ENCODE results near the gene ABHD4.

DNA sequence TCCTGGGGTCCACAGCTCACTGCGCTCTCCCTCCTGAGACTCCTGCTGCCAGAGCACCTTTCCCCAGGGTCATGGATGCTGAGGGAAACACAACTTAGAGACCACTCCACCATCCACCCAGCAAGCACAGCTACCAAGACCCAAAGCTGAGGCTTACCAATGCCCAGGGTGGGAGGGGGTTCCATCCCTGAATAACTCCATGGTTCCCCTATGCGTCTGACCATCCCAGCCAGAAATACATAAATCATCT lies 45.3 kb upstream of the ABHD4 start:
- TF ChIP-seq, protein P1, sequence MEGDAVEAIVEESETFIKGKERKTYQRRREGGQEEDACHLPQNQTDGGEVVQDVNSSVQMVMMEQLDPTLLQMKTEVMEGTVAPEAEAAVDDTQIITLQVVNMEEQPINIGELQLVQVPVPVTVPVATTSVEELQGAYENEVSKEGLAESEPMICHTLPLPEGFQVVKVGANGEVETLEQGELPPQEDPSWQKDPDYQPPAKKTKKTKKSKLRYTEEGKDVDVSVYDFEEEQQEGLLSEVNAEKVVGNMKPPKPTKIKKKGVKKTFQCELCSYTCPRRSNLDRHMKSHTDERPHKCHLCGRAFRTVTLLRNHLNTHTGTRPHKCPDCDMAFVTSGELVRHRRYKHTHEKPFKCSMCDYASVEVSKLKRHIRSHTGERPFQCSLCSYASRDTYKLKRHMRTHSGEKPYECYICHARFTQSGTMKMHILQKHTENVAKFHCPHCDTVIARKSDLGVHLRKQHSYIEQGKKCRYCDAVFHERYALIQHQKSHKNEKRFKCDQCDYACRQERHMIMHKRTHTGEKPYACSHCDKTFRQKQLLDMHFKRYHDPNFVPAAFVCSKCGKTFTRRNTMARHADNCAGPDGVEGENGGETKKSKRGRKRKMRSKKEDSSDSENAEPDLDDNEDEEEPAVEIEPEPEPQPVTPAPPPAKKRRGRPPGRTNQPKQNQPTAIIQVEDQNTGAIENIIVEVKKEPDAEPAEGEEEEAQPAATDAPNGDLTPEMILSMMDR (IDR thresholded peaks at IDR 0.05; ENCODE audit: low read depth, low read length, missing input control), result no peak
- TF ChIP-seq YY1 (IDR thresholded peaks at IDR 0.05) (no peak), TAF1 (conservative IDR thresholded peaks at IDR 0.05) (no peak), FOXA2 (IDR thresholded peaks at IDR 0.05) (no peak), FOXA1 (IDR thresholded peaks at IDR 0.05) (no peak), RAD21 (IDR thresholded peaks at IDR 0.05) (no peak), NR2F2 (IDR thresholded peaks at IDR 0.05) (no peak), JUND (IDR thresholded peaks at IDR 0.05) (no peak), GABPA (IDR thresholded peaks at IDR 0.05 in 1 of 2, conservative IDR thresholded peaks at IDR 0.05 in 1 of 2) (no peak), SP1 (IDR thresholded peaks at IDR 0.05) (no peak), EGR1 (IDR thresholded peaks at IDR 0.05; ENCODE audit: low read depth in 2 of 2) (no peak)
- TF ChIP-seq, protein P2, sequence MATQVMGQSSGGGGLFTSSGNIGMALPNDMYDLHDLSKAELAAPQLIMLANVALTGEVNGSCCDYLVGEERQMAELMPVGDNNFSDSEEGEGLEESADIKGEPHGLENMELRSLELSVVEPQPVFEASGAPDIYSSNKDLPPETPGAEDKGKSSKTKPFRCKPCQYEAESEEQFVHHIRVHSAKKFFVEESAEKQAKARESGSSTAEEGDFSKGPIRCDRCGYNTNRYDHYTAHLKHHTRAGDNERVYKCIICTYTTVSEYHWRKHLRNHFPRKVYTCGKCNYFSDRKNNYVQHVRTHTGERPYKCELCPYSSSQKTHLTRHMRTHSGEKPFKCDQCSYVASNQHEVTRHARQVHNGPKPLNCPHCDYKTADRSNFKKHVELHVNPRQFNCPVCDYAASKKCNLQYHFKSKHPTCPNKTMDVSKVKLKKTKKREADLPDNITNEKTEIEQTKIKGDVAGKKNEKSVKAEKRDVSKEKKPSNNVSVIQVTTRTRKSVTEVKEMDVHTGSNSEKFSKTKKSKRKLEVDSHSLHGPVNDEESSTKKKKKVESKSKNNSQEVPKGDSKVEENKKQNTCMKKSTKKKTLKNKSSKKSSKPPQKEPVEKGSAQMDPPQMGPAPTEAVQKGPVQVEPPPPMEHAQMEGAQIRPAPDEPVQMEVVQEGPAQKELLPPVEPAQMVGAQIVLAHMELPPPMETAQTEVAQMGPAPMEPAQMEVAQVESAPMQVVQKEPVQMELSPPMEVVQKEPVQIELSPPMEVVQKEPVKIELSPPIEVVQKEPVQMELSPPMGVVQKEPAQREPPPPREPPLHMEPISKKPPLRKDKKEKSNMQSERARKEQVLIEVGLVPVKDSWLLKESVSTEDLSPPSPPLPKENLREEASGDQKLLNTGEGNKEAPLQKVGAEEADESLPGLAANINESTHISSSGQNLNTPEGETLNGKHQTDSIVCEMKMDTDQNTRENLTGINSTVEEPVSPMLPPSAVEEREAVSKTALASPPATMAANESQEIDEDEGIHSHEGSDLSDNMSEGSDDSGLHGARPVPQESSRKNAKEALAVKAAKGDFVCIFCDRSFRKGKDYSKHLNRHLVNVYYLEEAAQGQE (IDR thresholded peaks at IDR 0.05), result no peak
- TF ChIP-seq, protein P3, sequence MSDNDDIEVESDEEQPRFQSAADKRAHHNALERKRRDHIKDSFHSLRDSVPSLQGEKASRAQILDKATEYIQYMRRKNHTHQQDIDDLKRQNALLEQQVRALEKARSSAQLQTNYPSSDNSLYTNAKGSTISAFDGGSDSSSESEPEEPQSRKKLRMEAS (IDR thresholded peaks at IDR 0.05), result no peak

Measured in liver (tissue), 3 donors.